HG03039 (cell line): ENCODE data around the gene AGPAT2.

ENCODE experiments used
- ATAC-seq: cut with Tn5 transposase; IDR thresholded peaks from one replicate; pipeline ENCODE4 v1.9.1; 2021; ENCODE audit warnings: mild to moderate bottlenecking, moderate library complexity; ENCODE audit not compliant: unreplicated experiment

The AGPAT2 gene

DNA sequence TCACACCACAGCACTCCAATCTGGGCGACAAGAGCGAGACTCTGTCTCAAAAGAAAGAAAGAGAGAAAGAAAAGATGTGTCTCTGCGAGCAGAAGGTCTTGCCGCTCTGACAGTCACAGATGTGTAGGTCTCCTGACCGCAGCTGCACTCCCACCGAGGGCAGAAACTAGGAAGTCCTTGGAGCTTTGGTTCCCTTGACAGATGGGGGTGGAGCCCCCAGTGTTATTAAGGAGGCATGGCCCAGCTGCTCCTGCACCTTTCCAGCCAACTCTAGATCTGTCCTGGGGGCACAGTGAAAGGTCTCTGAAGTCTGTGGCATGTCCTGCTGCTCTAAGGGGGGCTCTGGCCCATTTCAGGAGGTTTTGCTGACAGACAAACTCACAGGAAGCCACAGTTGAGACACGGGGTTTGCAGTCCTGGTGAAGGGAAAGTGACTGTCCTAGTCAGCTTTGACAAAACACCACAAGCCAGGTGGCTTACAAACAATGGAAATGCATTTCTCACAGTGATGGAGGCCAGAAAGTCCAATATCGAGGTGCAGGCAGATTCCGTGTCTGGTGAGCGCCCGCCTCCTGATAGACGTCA, 16.1 kb upstream of the AGPAT2 start:
- ATAC-seq, result no peak

DNA sequence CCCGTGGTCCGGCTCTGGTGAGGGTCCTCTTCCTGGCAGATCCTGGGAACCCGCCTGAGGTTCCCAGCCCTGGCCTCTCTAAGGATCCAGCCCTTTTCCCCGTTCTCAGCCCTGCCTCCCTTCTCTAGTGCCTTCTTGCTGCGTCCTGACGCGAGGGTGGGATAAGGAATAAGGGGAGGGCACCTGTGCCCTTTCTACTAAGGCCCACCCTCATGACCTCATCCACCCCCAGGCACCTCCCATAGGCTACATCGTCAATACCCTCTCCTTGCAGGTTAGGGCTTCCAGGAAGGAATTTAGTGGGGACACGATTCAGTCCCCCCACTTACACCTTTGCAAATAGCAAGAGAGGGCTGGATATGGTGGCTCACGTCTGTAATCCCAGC, 14.4 kb upstream of the AGPAT2 start:
- ATAC-seq, result no peak

- no peak for ATAC-seq
Measured at GRCh38 chr9:136700959-136701667, 13.9 kb upstream of the AGPAT2 start.

GRCh38 chr9:136700304-136700703, 13.0 kb upstream of the AGPAT2 start:
- no peak for ATAC-seq

- no peak for ATAC-seq
Measured at GRCh38 chr9:136698635-136699246, 11.5 kb upstream of the AGPAT2 start.

DNA sequence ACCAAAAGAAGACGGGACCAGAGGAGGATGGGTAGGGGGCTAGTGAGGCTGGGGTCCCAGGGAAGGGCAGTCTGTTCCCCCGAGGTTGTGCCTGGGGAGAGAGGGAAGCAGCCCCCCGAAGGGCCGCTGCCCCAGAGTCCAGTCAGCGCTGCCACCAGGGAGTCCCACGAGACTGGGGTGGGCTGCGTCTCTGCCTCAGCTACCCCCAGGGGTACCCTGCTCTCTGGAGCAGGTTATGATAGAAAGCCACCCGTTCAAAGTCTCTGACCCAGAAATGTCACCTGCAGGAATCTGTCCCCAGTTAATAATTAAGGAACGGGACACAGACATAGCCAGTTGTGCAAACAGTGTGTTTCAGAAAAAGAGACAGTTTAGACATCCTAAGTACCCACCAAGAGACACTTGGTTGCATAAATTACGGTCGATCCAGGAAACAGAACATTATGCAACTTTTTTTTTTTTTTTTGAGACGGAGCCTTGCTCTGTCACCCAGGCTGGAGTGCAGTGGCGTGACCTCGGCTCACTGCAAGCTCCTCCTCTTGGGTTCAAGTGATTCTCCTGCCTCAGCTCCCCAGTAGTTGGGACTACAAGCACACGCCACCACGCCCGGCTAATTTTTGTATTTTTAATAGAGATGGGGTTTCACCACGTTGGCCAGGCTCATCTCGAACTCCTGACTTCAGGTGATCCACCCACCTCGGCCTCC, 10.7 kb upstream of the AGPAT2 start:
- no peak for ATAC-seq

- ATAC-seq, result no peak
Measured at GRCh38 chr9:136697146-136697820, 10.0 kb upstream of the AGPAT2 start.

DNA sequence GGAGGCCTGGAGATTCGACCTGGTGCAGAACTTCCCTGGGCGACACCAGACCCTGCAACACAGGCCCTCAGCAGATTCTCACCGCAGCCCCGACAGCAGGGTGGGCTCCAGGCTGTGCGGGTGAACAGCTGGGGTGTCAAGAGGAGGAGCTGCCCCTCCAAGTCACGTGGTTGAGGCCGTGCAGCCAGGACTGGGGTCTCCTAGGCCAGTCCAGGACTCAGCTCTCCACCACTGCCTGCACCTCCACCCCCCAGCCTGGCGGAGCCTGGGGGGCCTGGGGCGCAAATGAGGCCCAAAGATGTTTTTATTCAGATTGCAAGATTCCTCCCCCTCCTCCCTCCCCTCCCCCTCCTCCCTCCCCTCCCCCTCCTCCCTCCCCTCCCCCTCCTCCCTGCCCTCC, 9.2 kb upstream of the AGPAT2 start:
- no peak for ATAC-seq

DNA sequence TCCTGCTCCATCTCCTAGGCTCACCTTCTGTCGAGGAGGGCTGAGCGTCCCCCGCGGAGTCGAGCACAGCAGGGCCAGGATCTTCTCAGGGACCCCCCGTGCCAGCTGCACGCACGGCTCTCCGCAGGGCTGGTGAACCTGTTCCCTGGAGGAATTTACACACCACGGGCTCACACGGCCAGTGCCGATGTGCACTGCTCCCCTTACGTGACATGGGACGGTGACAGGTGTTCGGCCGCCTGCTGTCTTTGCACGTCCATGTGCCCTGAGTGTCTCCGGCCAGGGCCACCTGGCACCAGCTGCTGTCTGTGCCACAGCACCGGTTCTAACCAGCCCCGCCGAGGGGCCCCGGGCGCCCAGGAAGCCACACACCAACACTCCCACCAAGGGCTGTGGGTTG, 8.7 kb upstream of the AGPAT2 start:
- no peak for ATAC-seq

GRCh38 chr9:136695435-136695895, 8.2 kb upstream of the AGPAT2 start:
- no peak for ATAC-seq

DNA sequence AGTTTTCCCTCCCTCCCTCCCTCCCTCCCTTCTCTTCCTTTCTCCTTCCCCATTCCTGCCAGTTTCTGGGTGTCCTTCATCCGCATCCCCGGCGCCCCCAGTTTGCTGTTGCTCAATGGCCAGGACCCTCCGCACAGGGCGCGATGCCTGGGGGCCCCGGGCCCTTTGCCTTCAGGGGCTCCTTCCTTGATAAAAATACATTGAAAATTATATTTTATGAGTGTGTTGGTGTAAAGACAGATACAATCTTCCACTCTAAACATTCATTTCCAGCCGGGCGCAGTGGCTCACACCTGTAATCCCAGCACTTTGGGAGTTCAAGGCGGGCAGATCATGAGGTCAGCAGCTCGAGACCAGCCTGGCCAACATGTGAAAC, 7.6 kb upstream of the AGPAT2 start:
- no peak for ATAC-seq

DNA sequence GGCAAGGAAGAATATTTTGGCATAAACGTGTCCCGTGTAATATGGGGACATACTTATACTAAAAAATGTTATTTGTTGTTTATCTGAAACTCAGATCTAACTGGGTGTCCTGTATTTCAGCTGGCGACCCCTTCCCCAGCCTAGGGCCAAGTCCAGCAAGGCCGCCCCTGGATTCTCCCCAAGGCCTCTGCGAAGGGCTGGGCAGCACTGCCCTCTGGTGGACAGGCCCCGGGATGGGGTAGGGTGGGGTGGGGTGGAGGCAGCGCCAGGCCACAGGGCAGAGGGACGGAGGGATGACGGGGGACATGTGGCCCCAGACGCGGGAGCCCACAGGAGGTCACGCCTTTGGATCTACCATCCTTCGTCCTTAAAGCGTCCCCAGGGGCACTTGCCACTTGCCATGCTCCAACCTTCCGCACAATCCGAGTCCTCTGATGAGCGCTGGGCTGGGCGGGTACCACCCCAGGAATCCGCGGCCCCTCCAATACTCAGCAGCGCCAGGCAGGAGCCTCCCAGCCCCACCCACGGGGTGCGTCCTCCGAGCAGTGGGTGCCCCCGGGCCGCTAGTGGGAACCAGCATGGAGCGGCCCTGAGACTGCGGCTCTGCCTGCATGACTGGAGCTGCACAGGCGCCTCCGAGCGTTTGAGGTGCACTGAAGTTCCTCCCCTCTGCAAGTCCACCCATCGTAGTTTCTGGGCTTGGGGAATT, 7.1 kb upstream of the AGPAT2 start:
- ATAC-seq, result no peak

- no peak for ATAC-seq
Measured at GRCh38 chr9:136693490-136694162, 6.4 kb upstream of the AGPAT2 start.

DNA sequence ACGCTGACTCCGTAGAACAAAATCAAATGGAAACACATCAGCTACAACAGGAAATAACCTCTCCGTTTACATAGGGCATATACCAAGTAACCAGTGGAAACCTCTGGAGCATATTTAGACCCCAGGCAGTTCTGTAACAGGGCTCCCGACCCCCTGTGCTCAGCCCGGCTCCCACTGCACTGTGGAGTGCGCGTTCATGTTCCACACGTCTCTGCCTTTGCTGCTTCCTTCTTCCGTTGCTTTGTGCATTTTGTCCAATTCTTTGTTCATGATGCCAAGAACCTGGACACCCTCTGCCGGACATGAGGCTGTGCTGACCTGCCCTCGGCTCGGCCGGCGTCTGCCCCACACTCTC, 5.9 kb upstream of the AGPAT2 start:
- no peak for ATAC-seq

- ATAC-seq, result no peak
Measured at GRCh38 chr9:136692185-136693134, 5.2 kb upstream of the AGPAT2 start.

GRCh38 chr9:136691316-136692184, 4.3 kb upstream of the AGPAT2 start:
- ATAC-seq, result no peak

GRCh38 chr9:136690806-136691261, 3.6 kb upstream of the AGPAT2 start:
- ATAC-seq, result no peak
